MM.1S (cell line): Measurements from ENCODE around the gene NDRG2.

Experiments
- EZH2 ChIP-seq: fragments of 300-600 bp; sonication (generic); optimal IDR thresholded peaks from 2 replicates; pipeline ENCODE3; 2017; ENCODE audit warnings: low read depth, mild to moderate bottlenecking, antibody characterized with exemption, low read length, mixed read lengths
- EZH2phosphoT487 ChIP-seq: fragments of 300-600 bp; sonication (generic); IDR thresholded peaks from 2 replicates; pipeline ENCODE4 v1.6.1; 2018; ENCODE audit warnings: antibody characterized with exemption, low read length
- TF ChIP-seq, protein P1 (sequence below): fragments of 300-600 bp; sonication (generic); IDR thresholded peaks from 2 replicates; pipeline ENCODE4 v1.5.1; 2016; ENCODE audit warnings: antibody characterized with exemption, low read length, mixed read lengths

DNA sequence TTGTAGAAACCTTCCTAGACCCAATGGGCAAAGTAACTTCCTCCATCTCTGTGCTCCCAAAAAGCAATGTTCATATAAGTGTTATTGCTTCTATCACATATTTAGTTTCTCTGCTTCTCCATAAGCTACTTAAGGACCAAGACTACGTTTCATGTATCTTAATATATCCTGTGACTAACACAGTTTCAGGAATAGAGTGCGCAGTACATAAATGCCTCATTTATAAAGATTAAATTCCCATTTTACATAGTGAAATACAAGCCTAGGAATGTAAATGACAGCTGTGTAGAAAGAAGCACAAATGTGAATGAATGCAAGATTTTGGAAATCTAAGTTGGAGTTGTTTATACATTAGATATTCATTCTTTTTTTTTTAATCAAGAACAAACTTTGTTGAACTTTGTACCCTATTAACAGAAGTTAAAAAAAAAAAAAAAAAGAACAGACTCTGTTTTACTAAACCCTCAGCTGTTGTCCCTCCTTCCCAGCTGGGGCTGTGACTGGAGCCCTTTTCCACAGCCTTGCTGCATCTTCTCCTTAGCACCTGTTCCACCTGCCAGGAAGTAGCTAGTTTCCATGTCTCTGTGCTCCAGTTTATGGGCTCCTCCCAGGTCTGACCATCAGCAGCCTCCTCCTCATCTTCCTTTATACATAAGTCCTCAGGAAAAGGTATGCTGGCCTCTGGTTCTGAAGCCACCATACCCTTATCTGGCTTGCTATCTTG is 42.1 kb downstream of the NDRG2 start:
- TF ChIP-seq, protein P1, sequence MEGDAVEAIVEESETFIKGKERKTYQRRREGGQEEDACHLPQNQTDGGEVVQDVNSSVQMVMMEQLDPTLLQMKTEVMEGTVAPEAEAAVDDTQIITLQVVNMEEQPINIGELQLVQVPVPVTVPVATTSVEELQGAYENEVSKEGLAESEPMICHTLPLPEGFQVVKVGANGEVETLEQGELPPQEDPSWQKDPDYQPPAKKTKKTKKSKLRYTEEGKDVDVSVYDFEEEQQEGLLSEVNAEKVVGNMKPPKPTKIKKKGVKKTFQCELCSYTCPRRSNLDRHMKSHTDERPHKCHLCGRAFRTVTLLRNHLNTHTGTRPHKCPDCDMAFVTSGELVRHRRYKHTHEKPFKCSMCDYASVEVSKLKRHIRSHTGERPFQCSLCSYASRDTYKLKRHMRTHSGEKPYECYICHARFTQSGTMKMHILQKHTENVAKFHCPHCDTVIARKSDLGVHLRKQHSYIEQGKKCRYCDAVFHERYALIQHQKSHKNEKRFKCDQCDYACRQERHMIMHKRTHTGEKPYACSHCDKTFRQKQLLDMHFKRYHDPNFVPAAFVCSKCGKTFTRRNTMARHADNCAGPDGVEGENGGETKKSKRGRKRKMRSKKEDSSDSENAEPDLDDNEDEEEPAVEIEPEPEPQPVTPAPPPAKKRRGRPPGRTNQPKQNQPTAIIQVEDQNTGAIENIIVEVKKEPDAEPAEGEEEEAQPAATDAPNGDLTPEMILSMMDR, result no peak
- TF ChIP-seq EZH2 (no peak), EZH2phosphoT487 (no peak)
